AG04450 (cell line): ENCODE data around the gene SNPH. TPM values are rescaled to one million over a fixed set of nuclear protein-coding genes. Genes with fewer than 3 reads are reported as not detected.

Experiments
- CTCF ChIA-PET: fragments of 300-600, 350-600 bp; formaldehyde crosslinking; extraction: SDS; loops from one replicate; lab custom pipeline; 2022; ENCODE audit warnings: antibody characterized with exemption, inconsistent platforms; lab: Charles Lee
- POLR2A ChIA-PET: fragments of 350-600 bp; formaldehyde crosslinking; extraction: SDS; loops from one replicate; lab custom pipeline; 2021; ENCODE audit warnings: antibody characterized with exemption, inconsistent platforms; lab: Yijun Ruan, JAX
- DNase-seq: peaks from one replicate; pipeline ENCODE4 v3.0.0-alpha.2; 2011; ENCODE audit warnings: low read depth, low spot score
- H3K27ac ChIP-seq: one replicate; pipeline ENCODE4 v1.5.1; 2012; ENCODE audit warnings: low read depth, low read length, control low read depth
- H3K27me3 ChIP-seq: one replicate; pipeline ENCODE4 v1.6.0; 2012; ENCODE audit warnings: low read length; ENCODE audit not compliant: control insufficient read depth, insufficient read depth
- H3K4me3 ChIP-seq: 2 replicates; pipeline ENCODE4 v1.5.1; 2011; ENCODE audit warnings: mild to moderate bottlenecking, low read depth, low read length, control low read depth
- H3K9me3 ChIP-seq: 2 replicates; pipeline ENCODE4 v1.5.1; 2012; ENCODE audit warnings: low read length; ENCODE audit not compliant: control insufficient read depth, insufficient read depth
- CTCF ChIP-seq: IDR thresholded peaks from 2 replicates; pipeline ENCODE4 v1.5.1; 2011; ENCODE audit warnings: low read depth, low read length, control low read depth, inconsistent platforms
- polyA plus RNA-seq: library from polyadenylated mRNA; depleted of rRNA; stranded (reverse); fragments of >200 nt; gene quantifications from 2 replicates; pipeline ENCODE4 v1.2.3, GENCODE V29; 2011

The SNPH gene
- polyA plus RNA-seq, 1 experiment, result 1.5 TPM

GRCh38 chr20:1313236-1313964 is 47.3 kb downstream of the SNPH start:
- H3K27ac ChIP-seq, result no peak overlapping the region
- H3K27me3 ChIP-seq, result no peaks in the 10 kb centered on the region
- CTCF ChIA-PET, result interaction anchor here (0.7 to 2.5 kb wide), 22 partner anchors 9 to 194 kb away, joined by 3 to 41 read pairs (median 4); partner anchors contain the start of gene NSFL1C
- POLR2A ChIA-PET, result no interaction called here
- peaks cover 6% of the 10 kb centered on the region; the same call in 1 of the 2 replicates for H3K9me3 ChIP-seq
- TF ChIP-seq CTCF, result peak; percentile 95
- peak overlapping the region; percentile 45; the same call in 1 of the 2 replicates for H3K4me3 ChIP-seq
- no peak for DNase-seq

- CTCF ChIA-PET, result interaction anchor here (1.5 to 2.5 kb wide), 4 partner anchors 121 to 188 kb away, joined by 4 to 15 read pairs (median 10); no protein-coding TSS in a partner anchor
- POLR2A ChIA-PET, result no interaction called here
- Histone ChIP-seq H3K4me3 (no peak overlapping the region), H3K27me3 (no peaks in the 10 kb centered on the region), H3K9me3 (peaks cover 12% of the 10 kb centered on the region), H3K27ac (no peak overlapping the region)
- TF ChIP-seq CTCF, result no peak
- DNase-seq, result no peak
Measured at GRCh38 chr20:1315804-1316203, 49.7 kb downstream of the SNPH start.

- H3K4me3 ChIP-seq, result no peak overlapping the region
- no peak for TF ChIP-seq CTCF
- no peak for DNase-seq
- POLR2A ChIA-PET, result no interaction called here
- no peak overlapping the region for H3K27ac ChIP-seq
- CTCF ChIA-PET, result interaction anchor here (1.1 to 2.0 kb wide), 2 partner anchors 119 to 123 kb away, joined by 4 to 7 read pairs; no protein-coding TSS in a partner anchor
- H3K9me3 ChIP-seq, result peaks cover 18% of the 10 kb centered on the region
- H3K27me3 ChIP-seq, result no peaks in the 10 kb centered on the region
Measured at GRCh38 chr20:1317545-1318255, 51.6 kb downstream of the SNPH start.

GRCh38 chr20:1319051-1319450 is 53.0 kb downstream of the SNPH start:
- Histone ChIP-seq H3K27me3 (no peaks in the 10 kb centered on the region), H3K4me3 (no peak overlapping the region), H3K9me3 (peaks cover 12% of the 10 kb centered on the region), H3K27ac (peak overlapping the region; percentile 22)
- CTCF ChIA-PET, result interaction anchor here (1.0 kb wide), 1 partner anchor 147 kb away, joined by 3 read pairs; the partner anchor contains the start of gene NSFL1C
- DNase-seq, result no peak
- POLR2A ChIA-PET, result no interaction called here
- TF ChIP-seq CTCF, result no peak
